Mucosa of rectum (tissue), 2 donors: ENCODE data around the gene STAM2.
A peak's percentile ranks its signal among the peaks of the same experiment; 100 is the strongest.
"Not testable (repeated sequence)": the region's sequence is repeated elsewhere in the genome, so short reads cannot be mapped to it uniquely, and the experiment has no call there.

Source experiments
- H3K27ac ChIP-seq, 2 donors: one replicate each; pipeline ENCODE4 v1.7.0; 2013; ENCODE audit warnings: inconsistent platforms in 2 of 2, low read depth in 2 of 2, low read length in 2 of 2
- H3K27me3 ChIP-seq, 2 donors: one replicate each; pipeline ENCODE4 v1.7.0; 2013; ENCODE audit warnings: low read length in 2 of 2; ENCODE audit not compliant: control insufficient read depth in 2 of 2, insufficient read depth in 2 of 2
- H3K36me3 ChIP-seq, 2 donors: one replicate each; pipeline ENCODE4 v1.7.0; 2013; ENCODE audit warnings: low read length in 2 of 2; ENCODE audit not compliant: control insufficient read depth in 2 of 2, insufficient read depth in 2 of 2
- H3K4me1 ChIP-seq, 2 donors: one replicate each; pipeline ENCODE4 v1.7.0; 2013; ENCODE audit warnings: low read length in 2 of 2, mild to moderate bottlenecking in 1 of 2; ENCODE audit not compliant: control insufficient read depth in 2 of 2, insufficient read depth in 2 of 2
- H3K4me3 ChIP-seq, 2 donors: one replicate each; pipeline ENCODE4 v1.7.0; 2013; ENCODE audit warnings: low read length in 2 of 2
- H3K9ac ChIP-seq, 2 donors: one replicate each; pipeline ENCODE4 v1.7.0; 2013; ENCODE audit warnings: low read length in 2 of 2, low read depth in 1 of 2, mild to moderate bottlenecking in 1 of 2
- H3K9me3 ChIP-seq, 2 donors: one replicate each; pipeline ENCODE4 v1.7.0; 2013; ENCODE audit warnings: low read length in 2 of 2; ENCODE audit not compliant: control insufficient read depth in 2 of 2
- donor health status: healthy.
- donor health status: Normal muscosa, but diverticular disease.

STAM2 gene

GRCh38 chr2:152120430-152120829 is 55.1 kb downstream of the STAM2 start:
- H3K27me3 ChIP-seq, result no peaks in the 10 kb centered on the region
- H3K9me3 ChIP-seq, result no peaks in the 10 kb centered on the region
- H3K4me3 ChIP-seq, result no peak overlapping the region
- no peaks in the 10 kb centered on the region for H3K4me1 ChIP-seq
- no peak overlapping the region for H3K9ac ChIP-seq
- H3K27ac ChIP-seq, result no peak overlapping the region
- peaks cover 14 to 21% of the 10 kb centered on the region in 2 donors for H3K36me3 ChIP-seq

GRCh38 chr2:152115952-152116351 is 59.6 kb downstream of the STAM2 start:
- no peaks in the 10 kb centered on the region for H3K9me3 ChIP-seq
- no peak overlapping the region for H3K27ac ChIP-seq
- no peak overlapping the region for H3K9ac ChIP-seq
- peaks cover 5 to 16% of the 10 kb centered on the region in 2 donors for H3K36me3 ChIP-seq
- H3K27me3 ChIP-seq, result no peaks in the 10 kb centered on the region
- H3K4me1 ChIP-seq, result no peaks in the 10 kb centered on the region
- no peak overlapping the region for H3K4me3 ChIP-seq

GRCh38 chr2:152114366-152114765 is 61.2 kb downstream of the STAM2 start:
- no peak overlapping the region for H3K4me3 ChIP-seq
- H3K9me3 ChIP-seq, result no peaks in the 10 kb centered on the region
- no peaks in the 10 kb centered on the region for H3K27me3 ChIP-seq
- H3K27ac ChIP-seq, result no peak overlapping the region
- H3K36me3 ChIP-seq, result peaks cover 0 to 5% of the 10 kb centered on the region in 2 donors
- H3K4me1 ChIP-seq, result no peaks in the 10 kb centered on the region
- no peak overlapping the region for H3K9ac ChIP-seq

- H3K4me1 ChIP-seq, H3K9ac ChIP-seq, H3K4me3 ChIP-seq, H3K27me3 ChIP-seq, H3K9me3 ChIP-seq, H3K36me3 ChIP-seq, H3K27ac ChIP-seq: not testable (repeated sequence)
Measured at GRCh38 chr2:152107140-152107539, 68.4 kb downstream of the STAM2 start.

GRCh38 chr2:152106464-152106863 is 69.1 kb downstream of the STAM2 start:
- Histone ChIP-seq H3K9ac (no peak overlapping the region), H3K27ac (no peak overlapping the region), H3K4me3 (no peak overlapping the region), H3K27me3 (peaks cover under 1 to 1% of the 10 kb centered on the region in 2 donors), H3K36me3 (no peaks in the 10 kb centered on the region), H3K9me3 (no peaks in the 10 kb centered on the region), H3K4me1 (no peaks in the 10 kb centered on the region)

- H3K9me3 ChIP-seq, result no peaks in the 10 kb centered on the region
- no peaks in the 10 kb centered on the region for H3K36me3 ChIP-seq
- no peak overlapping the region for H3K27ac ChIP-seq
- peaks cover 20 to 27% of the 10 kb centered on the region in 2 donors for H3K27me3 ChIP-seq
- H3K9ac ChIP-seq, result no peak overlapping the region
- no peak overlapping the region for H3K4me3 ChIP-seq
- peaks cover 5 to 8% of the 10 kb centered on the region in 2 donors for H3K4me1 ChIP-seq
Measured at GRCh38 chr2:152103271-152103670, 72.3 kb downstream of the STAM2 start.

GRCh38 chr2:152100961-152101360 is 74.6 kb downstream of the STAM2 start:
- Histone ChIP-seq H3K27ac (no peak overlapping the region), H3K4me3 (no peak overlapping the region), H3K9ac (no peak overlapping the region), H3K9me3 (no peaks in the 10 kb centered on the region), H3K27me3 (peaks cover 27 to 31% of the 10 kb centered on the region in 2 donors), H3K4me1 (peaks cover 9 to 14% of the 10 kb centered on the region in 2 donors), H3K36me3 (no peaks in the 10 kb centered on the region)

GRCh38 chr2:152099367-152100050 is 76.1 kb downstream of the STAM2 start:
- no peak overlapping the region for H3K27ac ChIP-seq
- H3K4me1 ChIP-seq, result peaks cover 9 to 14% of the 10 kb centered on the region in 2 donors
- no peak overlapping the region for H3K9ac ChIP-seq
- peak overlapping the region; percentile 55 to 69 for H3K4me3 ChIP-seq
- peaks cover 27 to 37% of the 10 kb centered on the region in 2 donors for H3K27me3 ChIP-seq
- no peaks in the 10 kb centered on the region for H3K9me3 ChIP-seq
- no peaks in the 10 kb centered on the region for H3K36me3 ChIP-seq

- Histone ChIP-seq H3K27me3 (peaks cover 27 to 37% of the 10 kb centered on the region in 2 donors), H3K36me3 (no peaks in the 10 kb centered on the region), H3K9me3 (no peaks in the 10 kb centered on the region), H3K4me1 (peaks cover 9 to 14% of the 10 kb centered on the region in 2 donors), H3K27ac (no peak within 1 kb of the TSS), H3K9ac (no peak within 1 kb of the TSS), H3K4me3 (peak within 1 kb of the TSS; percentile 55 to 69)
Measured at GRCh38 chr2:152098496-152099366, 76.8 kb downstream of the STAM2 start, which contains the start of gene CACNB4. TSS of gene CACNB4 (minus strand) at chr2:152099044.

- Histone ChIP-seq H3K9ac (no peak overlapping the region), H3K4me3 (peak overlapping the region; percentile 55 to 69), H3K4me1 (peaks cover 9 to 14% of the 10 kb centered on the region in 2 donors), H3K27ac (no peak overlapping the region), H3K9me3 (no peaks in the 10 kb centered on the region), H3K27me3 (peaks cover 27 to 37% of the 10 kb centered on the region in 2 donors), H3K36me3 (no peaks in the 10 kb centered on the region)
Measured at GRCh38 chr2:152097801-152098495, 77.6 kb downstream of the STAM2 start.
